ENCODE data around the gene MGME1.

GRCh38 chr20:17925141-17925939, 43.5 kb upstream of the MGME1 start:
- TF ChIP-seq CTCF (conservative IDR thresholded peaks at IDR 0.05; ENCODE audit: low read length) (no peak), EZH2phosphoT487 (IDR thresholded peaks at IDR 0.05; ENCODE audit: borderline replicate concordance) (no peak)

Measured in Loucy (cell line).